Progenitor cell of endocrine pancreas (in vitro differentiated cells): Measurements from ENCODE around the gene TIMM29. TPM values are rescaled to one million over a fixed set of nuclear protein-coding genes. Genes with fewer than 3 reads are reported as not detected.

Experiments used
- DNase-seq: peaks from one replicate; pipeline ENCODE4 v3.0.0; 2021; ENCODE audit warnings: low spot score; ENCODE audit not compliant: unreplicated experiment
- H3K27ac Mint-ChIP-seq: 2 replicates; pipeline ENCODE4 v1.8.0; 2021; ENCODE audit warnings: mild to moderate bottlenecking, moderate library complexity, mixed read lengths
- H3K27me3 Mint-ChIP-seq: 2 replicates; pipeline ENCODE4 v1.8.0; 2021; ENCODE audit warnings: mixed read lengths
- H3K36me3 Mint-ChIP-seq: 2 replicates; pipeline ENCODE4 v1.8.0; 2022; ENCODE audit warnings: mixed read lengths; ENCODE audit not compliant: insufficient read depth
- H3K4me1 Mint-ChIP-seq: 2 replicates; pipeline ENCODE4 v1.8.0; 2021; ENCODE audit warnings: low read depth, mixed read lengths
- H3K4me3 Mint-ChIP-seq: 2 replicates; pipeline ENCODE4 v1.8.0; 2021; ENCODE audit warnings: low read depth, mild to moderate bottlenecking, moderate library complexity, mixed read lengths
- H3K9me3 Mint-ChIP-seq: 2 replicates; pipeline ENCODE4 v1.8.0; 2021; ENCODE audit warnings: low read depth, mixed read lengths
- CTCF ChIP-seq: fragments of 200-600 bp; sonication (generic); IDR thresholded peaks from one replicate; pipeline ENCODE4 v1.5.0; 2021; ENCODE audit warnings: antibody characterized with exemption, mild to moderate bottlenecking; ENCODE audit not compliant: unreplicated experiment
- total RNA-seq: library from RNA; stranded (reverse); gene quantifications from 2 replicates; pipeline ENCODE4 v1.2.1, GENCODE V29; 2021

Gene TIMM29
- total RNA-seq, 1 donor from 2014 or later, result 29.4 TPM

GRCh38 chr19:10919352-10920287 lies 9.0 kb upstream of the TIMM29 start:
- DNase-seq, result no peak
- H3K36me3 Mint-ChIP-seq, result peaks cover 6% of the 10 kb centered on the region
- no peaks in the 10 kb centered on the region for H3K9me3 Mint-ChIP-seq
- H3K27ac Mint-ChIP-seq, result no peak overlapping the region
- no peaks in the 10 kb centered on the region for H3K4me1 Mint-ChIP-seq
- H3K4me3 Mint-ChIP-seq, result no peak overlapping the region
- no peak for TF ChIP-seq CTCF
- no peaks in the 10 kb centered on the region for H3K27me3 Mint-ChIP-seq

- no peak overlapping the region for H3K4me3 Mint-ChIP-seq
- no peak for TF ChIP-seq CTCF
- H3K4me1 Mint-ChIP-seq, result no peaks in the 10 kb centered on the region
- H3K9me3 Mint-ChIP-seq, result no peaks in the 10 kb centered on the region
- no peaks in the 10 kb centered on the region for H3K27me3 Mint-ChIP-seq
- no peak overlapping the region for H3K27ac Mint-ChIP-seq
- peaks cover 8% of the 10 kb centered on the region for H3K36me3 Mint-ChIP-seq
- no peak for DNase-seq
Observed at GRCh38 chr19:10920288-10920655, 8.3 kb upstream of the TIMM29 start.

- Mint-ChIP-seq H3K9me3 (no peaks in the 10 kb centered on the region), H3K4me3 (no peak overlapping the region)
Observed at GRCh38 chr19:10920781-10921180, 7.8 kb upstream of the TIMM29 start.

GRCh38 chr19:10921199-10921909 lies 7.3 kb upstream of the TIMM29 start:
- no peak for DNase-seq
- H3K4me3 Mint-ChIP-seq, result no peak overlapping the region
- no peaks in the 10 kb centered on the region for H3K4me1 Mint-ChIP-seq
- H3K27ac Mint-ChIP-seq, result peak overlapping the region; percentile 16
- H3K27me3 Mint-ChIP-seq, result no peaks in the 10 kb centered on the region
- H3K36me3 Mint-ChIP-seq, result peaks cover 9% of the 10 kb centered on the region
- H3K9me3 Mint-ChIP-seq, result no peaks in the 10 kb centered on the region
- TF ChIP-seq CTCF, result no peak

More at GRCh38 chr19:10920781-10921180, 7.8 kb upstream of the TIMM29 start:
- H3K4me1 Mint-ChIP-seq, result no peaks in the 10 kb centered on the region
- no peak overlapping the region for H3K27ac Mint-ChIP-seq
- H3K36me3 Mint-ChIP-seq, result peaks cover 9% of the 10 kb centered on the region
- TF ChIP-seq CTCF, result no peak
- H3K27me3 Mint-ChIP-seq, result no peaks in the 10 kb centered on the region
- no peak for DNase-seq

- no peaks in the 10 kb centered on the region for H3K9me3 Mint-ChIP-seq
Observed at GRCh38 chr19:10921910-10922637, 6.5 kb upstream of the TIMM29 start.

More at GRCh38 chr19:10921910-10922637, 6.5 kb upstream of the TIMM29 start:
- TF ChIP-seq CTCF, result no peak
- DNase-seq, result no peak
- Mint-ChIP-seq H3K27ac (peak overlapping the region; percentile 59), H3K4me1 (no peaks in the 10 kb centered on the region), H3K36me3 (peaks cover 9% of the 10 kb centered on the region), H3K27me3 (no peaks in the 10 kb centered on the region), H3K4me3 (no peak overlapping the region)
